ENCODE measurements around the gene SDK1.
"Not testable (repeated sequence)": the region's sequence is repeated elsewhere in the genome, so short reads cannot be mapped to it uniquely, and the experiment has no call there.

Gene SDK1

GRCh38 chr7:3575753-3576531 is 274.9 kb downstream of the SDK1 start:
- TF ChIP-seq, protein P1, sequence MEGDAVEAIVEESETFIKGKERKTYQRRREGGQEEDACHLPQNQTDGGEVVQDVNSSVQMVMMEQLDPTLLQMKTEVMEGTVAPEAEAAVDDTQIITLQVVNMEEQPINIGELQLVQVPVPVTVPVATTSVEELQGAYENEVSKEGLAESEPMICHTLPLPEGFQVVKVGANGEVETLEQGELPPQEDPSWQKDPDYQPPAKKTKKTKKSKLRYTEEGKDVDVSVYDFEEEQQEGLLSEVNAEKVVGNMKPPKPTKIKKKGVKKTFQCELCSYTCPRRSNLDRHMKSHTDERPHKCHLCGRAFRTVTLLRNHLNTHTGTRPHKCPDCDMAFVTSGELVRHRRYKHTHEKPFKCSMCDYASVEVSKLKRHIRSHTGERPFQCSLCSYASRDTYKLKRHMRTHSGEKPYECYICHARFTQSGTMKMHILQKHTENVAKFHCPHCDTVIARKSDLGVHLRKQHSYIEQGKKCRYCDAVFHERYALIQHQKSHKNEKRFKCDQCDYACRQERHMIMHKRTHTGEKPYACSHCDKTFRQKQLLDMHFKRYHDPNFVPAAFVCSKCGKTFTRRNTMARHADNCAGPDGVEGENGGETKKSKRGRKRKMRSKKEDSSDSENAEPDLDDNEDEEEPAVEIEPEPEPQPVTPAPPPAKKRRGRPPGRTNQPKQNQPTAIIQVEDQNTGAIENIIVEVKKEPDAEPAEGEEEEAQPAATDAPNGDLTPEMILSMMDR (conservative IDR thresholded peaks at IDR 0.05) = no peak
- TF ChIP-seq ZFX (IDR thresholded peaks at IDR 0.05) = no peak
- H3K27ac ChIP-seq = no peak overlapping the region

GRCh38 chr7:3578399-3578798 is 277.3 kb downstream of the SDK1 start:
- TF ChIP-seq ZFX (IDR thresholded peaks at IDR 0.05) = no peak
- TF ChIP-seq, protein P1 (conservative IDR thresholded peaks at IDR 0.05) = no peak
- no peak overlapping the region for H3K27ac ChIP-seq

GRCh38 chr7:3579638-3580219 is 278.7 kb downstream of the SDK1 start:
- H3K27ac ChIP-seq = no peak overlapping the region
- TF ChIP-seq, protein P1 (conservative IDR thresholded peaks at IDR 0.05) = no peak
- TF ChIP-seq ZFX (IDR thresholded peaks at IDR 0.05) = no peak

GRCh38 chr7:3582145-3582544 is 281.1 kb downstream of the SDK1 start:
- H3K27ac ChIP-seq = not testable (repeated sequence)

DNA sequence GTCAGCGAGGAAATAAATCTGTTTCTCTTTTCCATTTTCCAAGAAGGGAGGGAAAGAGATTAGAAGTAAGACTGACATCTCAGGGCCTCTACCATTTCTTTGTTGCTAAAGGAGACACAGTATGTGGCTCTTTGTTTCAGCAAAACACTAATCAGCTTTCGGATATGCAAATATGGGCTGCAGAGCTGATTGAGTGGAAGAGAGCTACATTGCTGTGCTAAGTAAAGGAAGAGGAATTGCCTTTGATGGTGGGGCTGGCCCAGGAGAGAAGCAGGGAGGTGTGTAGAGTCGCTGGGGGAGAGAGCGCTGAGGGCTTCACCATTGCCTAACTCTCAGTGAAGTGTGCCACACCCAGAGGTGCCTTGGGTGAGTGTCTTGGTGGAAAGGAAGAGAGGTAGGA is 284.8 kb downstream of the SDK1 start:
- no peak overlapping the region for H3K27ac ChIP-seq
- TF ChIP-seq ZFX (IDR thresholded peaks at IDR 0.05) = no peak
- TF ChIP-seq, protein P1 (conservative IDR thresholded peaks at IDR 0.05) = no peak

GRCh38 chr7:3588341-3588740 is 287.3 kb downstream of the SDK1 start:
- TF ChIP-seq, protein P1 (conservative IDR thresholded peaks at IDR 0.05) = no peak
- TF ChIP-seq ZFX (IDR thresholded peaks at IDR 0.05) = no peak
- no peak overlapping the region for H3K27ac ChIP-seq

DNA sequence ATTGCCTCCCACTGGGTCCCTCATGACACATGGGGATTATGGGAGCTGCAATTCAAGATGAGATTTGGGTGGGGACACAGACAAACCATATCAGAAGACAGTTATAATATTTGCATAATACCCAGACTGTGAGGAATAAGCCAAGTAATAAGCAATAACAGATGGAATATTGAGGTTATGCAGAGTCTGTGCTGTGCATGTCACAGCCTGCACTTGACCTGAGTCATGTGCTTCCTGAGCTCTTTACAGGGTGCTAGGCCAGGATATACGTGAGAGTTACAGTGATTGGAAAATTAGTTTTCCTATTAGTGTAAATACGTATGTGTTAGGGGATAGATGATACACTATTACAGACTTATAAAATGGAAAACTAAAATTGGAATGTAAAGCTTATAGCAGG is 288.7 kb downstream of the SDK1 start:
- TF ChIP-seq, protein P1 (conservative IDR thresholded peaks at IDR 0.05) = no peak
- TF ChIP-seq ZFX (IDR thresholded peaks at IDR 0.05) = no peak
- no peak overlapping the region for H3K27ac ChIP-seq

DNA sequence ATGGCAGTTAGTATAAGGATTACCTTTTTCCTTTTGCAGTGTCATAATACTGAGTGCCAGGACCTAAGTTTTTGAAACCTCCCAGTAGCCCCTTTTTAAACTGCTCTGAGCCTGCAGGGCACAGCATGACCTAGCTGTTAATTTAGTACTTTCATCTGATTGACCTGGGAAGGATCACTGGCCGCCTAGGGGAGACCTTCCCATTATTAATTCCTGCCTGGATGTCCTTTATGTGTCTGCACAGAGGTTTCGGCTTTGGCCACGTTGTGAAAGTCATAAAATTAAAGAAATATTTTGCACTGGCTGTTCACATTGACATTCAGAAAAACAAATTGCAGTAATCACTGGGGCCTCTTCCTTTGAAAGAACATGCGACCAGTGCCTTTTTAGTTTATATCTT is 290.2 kb downstream of the SDK1 start:
- TF ChIP-seq ZFX (IDR thresholded peaks at IDR 0.05) = no peak
- TF ChIP-seq, protein P1 (conservative IDR thresholded peaks at IDR 0.05) = no peak
- no peak overlapping the region for H3K27ac ChIP-seq
